C1 segment of cervical spinal cord (tissue), 14 donors: ENCODE data around the gene TP53I11.

Source experiments
- DNase-seq, 14 donors: peaks; one replicate each; lab custom pipeline; 2025; lab: John Stamatoyannopoulos, UW

The TP53I11 gene

GRCh38 chr11:44913502-44913901, 37.2 kb downstream of the TP53I11 start:
- DNase-seq: no peak

DNA sequence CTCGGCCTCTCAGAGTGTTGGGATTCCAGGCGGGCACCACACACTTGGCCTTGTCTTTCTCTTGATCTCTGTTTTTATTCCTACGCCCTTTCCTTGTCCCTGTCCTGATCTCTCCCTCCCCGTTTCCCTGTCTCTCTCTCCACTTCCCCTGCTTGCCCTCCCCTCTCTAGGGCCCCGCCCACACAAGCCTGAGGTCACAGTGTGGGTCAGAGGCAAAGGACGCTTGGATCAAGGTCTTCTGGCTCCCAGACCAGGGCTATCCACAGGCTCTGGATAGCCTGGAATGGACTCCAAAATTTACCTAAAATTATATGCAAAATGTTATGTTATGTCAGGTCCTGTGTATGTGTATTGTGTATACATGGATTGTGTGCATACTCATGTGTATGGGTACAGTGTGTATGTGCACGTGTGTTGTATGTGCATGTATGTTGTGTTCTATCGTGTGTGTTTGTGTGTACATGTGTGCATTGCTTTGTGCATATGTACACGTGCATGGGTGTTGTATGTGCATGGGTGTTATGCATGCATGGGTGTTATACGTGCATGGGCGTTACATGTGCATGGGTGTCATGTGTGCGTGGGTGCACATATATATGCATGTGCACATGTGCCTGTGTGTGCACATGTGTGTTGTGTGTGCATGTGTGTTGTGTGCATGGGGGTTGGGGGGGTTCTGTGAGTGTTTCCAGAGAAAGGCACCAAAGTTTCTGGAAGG, 38.3 kb downstream of the TP53I11 start:
- no peak for DNase-seq

DNA sequence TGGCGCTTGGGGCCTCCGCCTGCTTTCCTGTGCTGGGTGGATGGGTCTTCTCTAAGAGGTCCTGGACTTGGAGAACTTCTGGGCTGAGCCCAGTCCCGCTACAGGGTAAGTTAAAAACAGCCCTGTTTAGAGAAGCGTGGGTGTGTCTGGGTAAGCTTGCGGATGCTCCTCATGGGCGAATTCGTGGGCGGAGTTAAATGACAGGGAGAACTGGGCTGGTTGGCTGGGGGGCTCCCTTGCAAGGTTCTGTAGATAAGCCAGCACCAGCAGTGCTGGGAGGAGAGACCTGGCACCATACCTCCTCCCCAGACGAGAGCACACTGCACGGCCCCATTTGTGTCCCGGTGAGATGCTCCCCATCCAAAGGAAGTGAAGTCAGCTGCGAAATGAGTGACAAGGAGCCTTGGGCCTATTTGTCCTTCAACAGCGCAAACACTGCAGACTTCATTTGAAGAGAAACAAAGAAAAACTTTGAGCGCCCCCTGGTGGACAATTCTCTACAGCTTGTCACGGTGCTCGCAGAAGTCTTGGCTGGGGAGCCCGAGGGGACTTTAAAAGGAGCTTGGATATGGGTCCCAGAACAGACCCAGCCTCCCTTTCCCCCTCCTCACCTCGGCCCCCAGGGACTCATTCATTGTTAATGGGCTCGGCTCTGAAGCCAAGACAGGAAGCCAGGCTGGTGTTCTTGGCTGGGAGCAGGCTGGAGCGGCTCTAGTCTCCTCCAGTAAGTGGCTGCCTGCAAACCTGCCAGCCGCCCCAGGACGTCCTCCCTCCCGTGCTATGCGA, 39.5 kb downstream of the TP53I11 start:
- DNase-seq: peak in 13 of 14 donors; percentile 20 to 89 (median 76)

- DNase-seq: no peak
These were observed 40.1 kb downstream of the TP53I11 start for GRCh38 chr11:44910591-44910990.

DNA sequence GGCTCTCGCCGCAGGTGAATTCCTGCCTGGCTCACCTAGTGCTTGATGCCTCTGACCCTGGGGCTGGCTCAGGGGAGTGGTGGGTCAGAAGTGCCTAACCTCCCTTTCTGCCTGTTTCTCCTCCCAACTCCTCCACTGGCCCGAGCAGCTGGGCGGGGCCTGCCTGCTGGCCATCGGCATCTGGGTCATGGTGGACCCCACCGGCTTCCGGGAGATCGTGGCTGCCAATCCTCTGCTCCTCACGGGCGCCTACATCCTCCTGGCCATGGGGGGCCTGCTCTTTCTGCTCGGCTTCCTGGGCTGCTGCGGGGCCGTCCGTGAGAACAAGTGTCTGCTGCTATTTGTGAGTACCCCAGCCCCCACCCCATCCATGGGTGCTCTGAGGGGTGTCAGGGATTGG, 41.1 kb downstream of the TP53I11 start:
- DNase-seq: no peak

DNA sequence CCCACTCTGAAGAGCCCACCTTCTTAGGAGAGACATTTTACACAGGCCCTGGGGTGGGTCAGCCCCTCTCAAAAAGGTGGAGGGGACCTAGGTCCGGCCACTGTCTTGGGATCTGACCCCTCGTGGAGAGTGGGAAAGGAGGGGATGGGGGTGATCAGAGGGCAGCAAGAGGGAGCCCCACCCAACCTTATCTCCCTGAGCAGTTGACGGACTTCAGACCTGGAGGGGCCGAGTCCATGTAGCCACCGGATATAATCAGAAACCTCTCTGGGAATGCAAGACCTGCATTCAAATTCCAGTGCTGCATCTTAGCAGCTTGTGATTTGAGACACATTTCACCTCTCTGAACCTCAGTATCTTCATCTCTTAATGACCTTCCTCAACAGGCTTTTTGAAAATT, 44.0 kb downstream of the TP53I11 start:
- no peak for DNase-seq

GRCh38 chr11:44905131-44905866, 45.4 kb downstream of the TP53I11 start:
- DNase-seq: no peak

DNA sequence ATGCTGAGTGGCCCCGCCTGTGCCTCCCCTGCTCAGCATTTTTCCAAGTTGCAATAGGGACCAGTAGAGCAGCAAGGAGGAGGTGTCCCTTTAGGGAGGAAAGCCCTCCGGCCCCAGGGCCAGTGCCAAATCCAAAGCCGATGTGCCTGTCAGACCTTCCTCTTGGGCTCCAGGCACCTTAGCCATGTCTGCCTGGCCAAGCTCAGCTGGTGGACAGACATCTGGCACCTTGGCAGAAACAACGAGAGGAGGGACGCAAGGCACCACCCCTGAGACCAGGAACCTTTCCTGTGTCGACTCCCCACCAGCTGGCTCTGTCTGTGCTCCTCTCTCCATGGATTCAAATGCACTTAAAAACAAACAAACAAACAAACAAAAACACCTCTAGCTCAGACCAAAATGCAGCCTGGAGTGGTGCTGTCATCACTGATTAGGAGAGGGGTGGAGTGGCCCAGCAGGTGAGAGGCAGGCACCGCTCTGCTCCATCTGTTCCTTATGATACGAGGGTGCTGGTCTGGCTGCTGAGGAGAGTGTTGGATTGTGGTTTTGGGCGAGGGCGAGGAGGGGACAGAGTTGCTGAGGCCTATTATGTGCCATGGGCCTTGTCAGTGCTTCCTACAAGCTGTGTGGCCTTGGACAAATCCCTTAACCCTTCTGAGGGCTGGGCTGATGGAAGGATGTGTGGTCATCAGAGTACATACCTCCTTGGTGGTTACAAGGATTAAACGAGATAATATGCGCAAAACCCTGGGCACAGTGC, 46.2 kb downstream of the TP53I11 start:
- peak in 2 of 14 donors; percentile 38 to 89 for DNase-seq

- DNase-seq: no peak
These were observed 47.2 kb downstream of the TP53I11 start for GRCh38 chr11:44903518-44903917.

- DNase-seq: no peak
These were observed 47.6 kb downstream of the TP53I11 start for GRCh38 chr11:44903035-44903434.

- DNase-seq: no peak
These were observed 48.9 kb downstream of the TP53I11 start for GRCh38 chr11:44901786-44902185.

- no peak for DNase-seq
These were observed 49.5 kb downstream of the TP53I11 start for GRCh38 chr11:44901120-44901633.

GRCh38 chr11:44899959-44900358, 50.7 kb downstream of the TP53I11 start:
- DNase-seq: no peak

DNA sequence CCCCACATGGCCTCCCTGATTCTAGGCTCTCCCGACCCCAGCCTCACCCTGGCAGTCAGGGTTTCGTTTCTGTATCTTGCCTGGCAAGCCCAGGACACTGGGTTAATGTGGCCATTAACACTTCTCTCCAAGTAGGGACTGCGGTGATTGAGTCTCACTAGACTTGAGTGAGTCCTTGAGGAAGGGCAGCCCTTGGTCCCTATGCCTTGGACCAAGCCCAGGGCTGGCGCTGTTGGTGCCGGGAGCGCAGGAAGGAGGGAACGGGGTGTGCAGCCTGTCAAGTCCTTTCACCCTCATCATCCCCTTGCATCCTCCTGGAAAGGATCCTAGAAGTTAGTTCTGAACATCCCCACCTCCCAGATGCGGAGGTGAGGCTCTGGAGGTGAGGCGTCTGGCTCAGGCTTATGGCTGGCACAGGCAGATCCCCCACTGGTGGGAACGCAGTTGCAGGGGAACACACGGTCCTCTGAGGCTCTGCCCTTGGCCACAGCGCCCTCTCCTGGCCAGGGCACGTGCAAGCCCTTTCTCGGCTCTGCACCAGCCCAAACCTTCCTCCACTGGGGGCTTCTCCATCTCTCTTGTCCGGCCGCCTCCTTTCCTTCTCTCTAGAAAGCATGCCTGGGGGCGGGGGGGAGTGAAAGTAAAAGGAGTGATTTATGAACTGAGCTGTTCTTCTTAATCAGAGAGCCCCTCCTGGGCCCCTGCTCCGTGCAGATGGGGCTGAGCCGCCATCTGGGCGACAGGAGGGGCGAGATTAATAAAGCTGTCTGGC, 56.7 kb downstream of the TP53I11 start:
- DNase-seq: peak in 12 of 14 donors; percentile 5 to 71 (median 33)

- peak in 10 of 14 donors; percentile 7 to 99 (median 29) for DNase-seq
These were observed 57.3 kb downstream of the TP53I11 start for GRCh38 chr11:44893308-44893822.

DNA sequence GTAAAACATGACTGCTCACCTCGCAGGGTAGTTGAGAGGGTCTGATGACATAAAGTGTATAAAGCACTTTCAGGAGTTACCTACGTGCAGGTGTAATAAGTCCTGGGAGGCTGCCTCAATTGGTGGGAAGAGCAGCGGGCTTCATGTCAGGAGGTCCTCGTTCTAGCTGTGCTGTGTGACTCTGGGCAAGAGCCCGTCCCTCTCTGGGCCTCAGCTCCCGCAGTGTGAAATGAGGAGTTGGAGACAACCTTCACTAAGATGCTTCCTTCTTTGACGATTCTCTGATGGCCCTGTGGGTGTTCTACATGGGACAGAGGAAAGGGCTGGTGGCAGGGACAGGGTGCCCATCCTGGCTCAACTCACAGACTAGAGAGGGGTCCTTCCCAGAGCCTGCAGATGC, 57.8 kb downstream of the TP53I11 start:
- no peak for DNase-seq

GRCh38 chr11:44889266-44889665, 61.4 kb downstream of the TP53I11 start:
- DNase-seq: peak in 1 of 14 donors; percentile 5

DNA sequence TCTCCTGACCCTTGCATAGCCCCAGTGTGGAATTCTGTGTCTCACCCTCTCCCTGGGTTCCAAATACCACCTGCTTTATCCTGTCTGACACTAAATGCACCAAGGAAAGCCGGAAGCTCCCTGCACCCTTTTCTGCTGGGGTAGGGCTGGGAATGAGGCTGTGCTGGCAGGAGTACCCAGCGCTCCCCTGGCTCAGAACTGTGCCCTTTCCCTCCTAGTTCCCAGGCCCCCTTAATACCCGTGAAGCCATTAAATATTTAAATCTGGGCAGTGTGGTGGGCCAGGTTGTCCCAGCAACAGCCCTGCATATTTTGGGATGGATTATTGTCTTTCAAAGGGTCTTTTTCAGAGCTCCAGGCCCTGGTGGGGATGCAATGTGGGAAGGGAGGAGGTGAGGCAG, 63.0 kb downstream of the TP53I11 start:
- DNase-seq: no peak

- DNase-seq: no peak
These were observed 63.9 kb downstream of the TP53I11 start for GRCh38 chr11:44886790-44887140.
